Neural progenitor cell (in vitro differentiated cells): ENCODE results near the gene CD160.

Experiments used
- EZH2 ChIP-seq: fragments of 200-600 bp; sonication (generic); IDR thresholded peaks from 2 replicates; pipeline ENCODE4 v1.6.1; 2017; ENCODE audit warnings: antibody characterized with exemption, mild to moderate bottlenecking, moderate library complexity
- TF ChIP-seq, protein P1 (sequence below): fragments of 200-600 bp; sonication (generic); IDR thresholded peaks from 2 replicates; pipeline ENCODE4 v1.5.1; 2017; ENCODE audit warnings: antibody characterized with exemption, mild to moderate bottlenecking

DNA sequence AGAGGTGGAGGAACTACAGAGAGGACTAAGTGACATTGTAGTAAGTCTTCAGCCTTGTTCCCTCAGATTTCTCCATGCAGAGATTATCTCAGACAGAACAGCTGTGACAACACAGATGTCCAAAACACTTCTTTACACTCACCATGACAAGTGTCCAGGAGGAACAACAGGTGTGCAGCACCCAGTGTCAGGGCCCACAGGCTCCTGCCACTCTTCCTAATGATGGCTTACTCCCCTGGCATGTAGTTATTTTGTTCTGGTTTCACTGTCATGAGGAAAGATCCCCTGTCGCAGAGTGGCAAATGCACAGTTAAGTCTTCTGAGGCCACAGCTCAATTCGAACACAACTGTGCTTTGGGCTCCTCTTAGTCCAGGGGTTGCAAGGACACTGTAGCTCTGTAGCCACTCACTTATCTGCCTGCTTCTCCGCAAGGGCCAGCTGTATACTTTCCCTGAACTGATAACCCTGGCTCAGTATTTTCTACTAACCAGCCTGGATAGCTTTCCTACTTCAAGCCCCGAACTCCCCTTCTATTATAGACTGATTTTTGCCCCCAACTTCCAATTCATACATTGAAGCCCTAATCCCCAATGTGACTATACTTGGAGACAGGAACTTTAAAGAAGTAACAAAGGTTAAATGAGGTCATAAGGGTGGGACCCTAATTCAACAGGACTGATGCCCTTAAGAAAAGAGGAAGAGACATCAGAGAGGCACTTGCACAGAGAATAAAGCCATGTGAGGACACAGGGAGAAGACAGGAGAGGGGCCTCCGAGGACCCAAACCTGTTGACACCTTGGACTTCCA, 23.3 kb upstream of the CD160 start:
- TF ChIP-seq, protein P1, sequence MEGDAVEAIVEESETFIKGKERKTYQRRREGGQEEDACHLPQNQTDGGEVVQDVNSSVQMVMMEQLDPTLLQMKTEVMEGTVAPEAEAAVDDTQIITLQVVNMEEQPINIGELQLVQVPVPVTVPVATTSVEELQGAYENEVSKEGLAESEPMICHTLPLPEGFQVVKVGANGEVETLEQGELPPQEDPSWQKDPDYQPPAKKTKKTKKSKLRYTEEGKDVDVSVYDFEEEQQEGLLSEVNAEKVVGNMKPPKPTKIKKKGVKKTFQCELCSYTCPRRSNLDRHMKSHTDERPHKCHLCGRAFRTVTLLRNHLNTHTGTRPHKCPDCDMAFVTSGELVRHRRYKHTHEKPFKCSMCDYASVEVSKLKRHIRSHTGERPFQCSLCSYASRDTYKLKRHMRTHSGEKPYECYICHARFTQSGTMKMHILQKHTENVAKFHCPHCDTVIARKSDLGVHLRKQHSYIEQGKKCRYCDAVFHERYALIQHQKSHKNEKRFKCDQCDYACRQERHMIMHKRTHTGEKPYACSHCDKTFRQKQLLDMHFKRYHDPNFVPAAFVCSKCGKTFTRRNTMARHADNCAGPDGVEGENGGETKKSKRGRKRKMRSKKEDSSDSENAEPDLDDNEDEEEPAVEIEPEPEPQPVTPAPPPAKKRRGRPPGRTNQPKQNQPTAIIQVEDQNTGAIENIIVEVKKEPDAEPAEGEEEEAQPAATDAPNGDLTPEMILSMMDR, result no peak
- TF ChIP-seq EZH2, result no peak
